HepG2 (cell line): ENCODE measurements around the gene HCLS1. TPM values are rescaled to one million over a fixed set of nuclear protein-coding genes. Genes with fewer than 3 reads are reported as not detected.

Experiments
- ATAC-seq: fragments of 200-7000 bp; cut with Tn5 transposase; 3 replicates; pipeline ENCODE4 v1.9.1; 2020; ENCODE audit warnings: mild to moderate bottlenecking, moderate library complexity
- BruUV-seq: library from RNA; stranded (reverse); fragments of 400-500 nt; replicated peaks from 2 replicates; lab custom pipeline; 2021; lab: Mats Ljungman, UMichigan
- CTCF ChIA-PET: fragments of 300-600 bp; formaldehyde crosslinking; extraction: SDS; loops from one replicate; lab custom pipeline; 2021; ENCODE audit warnings: low total read pairs, inconsistent platforms, low intra/inter-chr PET ratio; lab: Yijun Ruan, JAX
- POLR2A ChIA-PET: fragments of 350-600 bp; sonication (Branson Sonifier 250); formaldehyde crosslinking; loops from one replicate; lab custom pipeline; 2020; ENCODE audit warnings: antibody characterized with exemption, inconsistent platforms; lab: Yijun Ruan, JAX
- DNase-seq: peaks from one replicate; pipeline ENCODE4 v3.0.0-alpha.2; 2015; ENCODE audit warnings: low spot score
- FAIRE-seq: peaks from 3 replicates; lab custom pipeline; 2011; peaks lifted over from hg19 to GRCh38; lab: Jason Lieb, UNC
- H2AFZ ChIP-seq: one replicate; pipeline ENCODE4 v1.6.1; 2011; ENCODE audit warnings: low read length, inconsistent platforms
- H3K27ac ChIP-seq: fragments of 300-600 bp; 3 replicates; pipeline ENCODE4 v1.8.0; 2011; ENCODE audit warnings: mixed run types, mild to moderate bottlenecking, mixed read lengths, low read length, inconsistent platforms; ENCODE audit not compliant: insufficient read depth; ENCODE audit errors: extremely low read length
- H3K27me3 ChIP-seq, 2 experiments: fragments of 200-600 bp in 1 of 2; 2 replicates in 1 of 2; 3 replicates in 1 of 2; pipeline versions ENCODE4 v1.6.0 to v1.8.0; 2011; ENCODE audit warnings: low read length in 2 of 2, mild to moderate bottlenecking in 2 of 2, moderate library complexity in 2 of 2, inconsistent platforms in 1 of 2; ENCODE audit not compliant: insufficient read depth in 2 of 2, control insufficient read depth in 1 of 2
- H3K36me3 ChIP-seq, 2 experiments: fragments of 200-600 bp in 1 of 2; replicated peaks in 1 of 2; 2 replicates in 1 of 2; 3 replicates in 1 of 2; pipeline versions ENCODE4 v1.5.1 to v1.8.0; 2011; ENCODE audit warnings: low read length in 2 of 2, inconsistent platforms in 1 of 2; ENCODE audit not compliant: insufficient read depth in 2 of 2, control insufficient read depth in 1 of 2
- H3K4me1 ChIP-seq: 2 replicates; pipeline ENCODE4 v1.5.1; 2012; ENCODE audit warnings: low read length, inconsistent platforms; ENCODE audit not compliant: insufficient read depth
- H3K4me2 ChIP-seq: 2 replicates; pipeline ENCODE4 v1.6.0; 2011; ENCODE audit warnings: low read depth, low read length, inconsistent platforms
- H3K4me3 ChIP-seq, 3 experiments: fragments of 200-600 bp in 1 of 3; sonication (generic), shearing (Covaris generic) in 1 of 3; replicated peaks in 1 of 3; 2 replicates each; pipeline ENCODE4 v1.5.1; 2011 to 2016; ENCODE audit warnings: low read length in 3 of 3, inconsistent platforms in 2 of 3, low read depth in 2 of 3, mild to moderate bottlenecking in 2 of 3, control low read depth in 1 of 3, mixed read lengths in 1 of 3; ENCODE audit not compliant: insufficient read depth in 1 of 3
- H3K79me2 ChIP-seq: one replicate; pipeline ENCODE4 v1.6.1; 2011; ENCODE audit warnings: low read length, inconsistent platforms; ENCODE audit not compliant: insufficient read depth
- H3K9ac ChIP-seq: 2 replicates; pipeline ENCODE4 v1.6.0; 2011; ENCODE audit warnings: mild to moderate bottlenecking, low read depth, low read length, inconsistent platforms; ENCODE audit not compliant: insufficient read depth
- H3K9me3 ChIP-seq: 2 replicates; pipeline ENCODE4 v1.5.1; 2012; ENCODE audit warnings: mild to moderate bottlenecking, low read length
- H4K20me1 ChIP-seq: 2 replicates; pipeline ENCODE4 v1.6.0; 2011; ENCODE audit warnings: inconsistent platforms, mild to moderate bottlenecking, low read length, moderate library complexity; ENCODE audit not compliant: insufficient read depth
- AGO1 ChIP-seq: fragments of 200-400 bp; formaldehyde crosslinking; IDR thresholded peaks from 2 replicates; pipeline ENCODE4 v1.6.1; 2017; ENCODE audit warnings: mild to moderate bottlenecking, low read depth, low read length, moderate library complexity; ENCODE audit not compliant: poor library complexity, severe bottlenecking
- ARNTL ChIP-seq: sonication (generic); formaldehyde crosslinking; IDR thresholded peaks from 2 replicates; pipeline ENCODE4 v1.4.0; 2020; ENCODE audit warnings: mild to moderate bottlenecking, missing genetic modification reagents
- ATF7 ChIP-seq, 2 experiments: fragments of 450-650 bp in 1 of 2; sonication (generic) in 1 of 2; formaldehyde crosslinking in 1 of 2; IDR thresholded peaks; 2 replicates each; pipeline versions ENCODE4 v1.4.0 to v1.6.1; 2016 to 2020; ENCODE audit warnings: antibody characterized with exemption in 1 of 2, mild to moderate bottlenecking in 1 of 2, missing genetic modification reagents in 1 of 2
- HHEX ChIP-seq: IDR thresholded peaks from 2 replicates; pipeline ENCODE4 v1.6.1; 2016; ENCODE audit warnings: control low read depth
- HMG20A ChIP-seq: IDR thresholded peaks from 2 replicates; pipeline ENCODE4 v1.6.1; 2016; ENCODE audit warnings: borderline replicate concordance
- HNF1A ChIP-seq, 2 experiments: sonication (generic) in 1 of 2; formaldehyde crosslinking in 1 of 2; IDR thresholded peaks; 2 replicates each; pipeline versions ENCODE4 v1.4.0 to v1.6.1; 2016 to 2020; ENCODE audit warnings: borderline replicate concordance in 1 of 2, low read depth in 1 of 2, mild to moderate bottlenecking in 1 of 2, missing genetic modification reagents in 1 of 2
- PHF20 ChIP-seq: sonication (generic); formaldehyde crosslinking; IDR thresholded peaks from 2 replicates; pipeline ENCODE4 v1.5.0; 2020; ENCODE audit warnings: mild to moderate bottlenecking, missing genetic modification reagents
- REPIN1 ChIP-seq: sonication (generic); formaldehyde crosslinking; IDR thresholded peaks from 2 replicates; pipeline ENCODE4 v1.8.0; 2022; ENCODE audit warnings: missing genetic modification reagents, low read depth, mild to moderate bottlenecking, borderline replicate concordance
- SRSF9 ChIP-seq: fragments of 200-400 bp; formaldehyde crosslinking; IDR thresholded peaks from 2 replicates; pipeline ENCODE4 v1.6.1; 2018; ENCODE audit warnings: borderline replicate concordance, mild to moderate bottlenecking, low read depth, low read length; ENCODE audit not compliant: insufficient read depth, poor library complexity, severe bottlenecking
- TRIM24 ChIP-seq: sonication (generic); formaldehyde crosslinking; IDR thresholded peaks from 2 replicates; pipeline ENCODE4 v1.8.0; 2022; ENCODE audit warnings: mild to moderate bottlenecking, missing genetic modification reagents
- ZBTB42 ChIP-seq: sonication (generic); formaldehyde crosslinking; IDR thresholded peaks from 2 replicates; pipeline ENCODE4 v1.5.0; 2020; ENCODE audit warnings: mild to moderate bottlenecking, missing genetic modification reagents
- ZNF382 ChIP-seq: sonication (generic); formaldehyde crosslinking; IDR thresholded peaks from 2 replicates; pipeline ENCODE4 v1.5.0; 2020; ENCODE audit warnings: missing genetic modification reagents, mild to moderate bottlenecking, borderline replicate concordance
- WGBS: methylation state at CpG from one replicate; pipeline ENCODE4 v1.1.6; 2017; ENCODE audit warnings: low lambda C conversion rate; 5-methylcytosine and 5-hydroxymethylcytosine counted together
- in situ Hi-C: cut with HindIII; loops from 2 replicates; pipeline ENCODE4 v1.10.0; 2017; ENCODE audit warnings: low pct_unique_long_range_greater_than_20kb; ENCODE audit not compliant: extremely low pct_ligation_motif_present
- intact Hi-C: fragments of 100-400 bp; cut with micrococcal nuclease; formaldehyde crosslinking; loops from one replicate; pipeline ENCODE4 v1.10.0; 2022; ENCODE audit not compliant: unreplicated experiment
- polyA plus RNA-seq, 8 experiments: library from polyadenylated mRNA; depleted of rRNA in 3 of 8; stranded (reverse) in 7 of 8; unstranded in 1 of 8; fragments of >200 nt; fragmentation: Illumina TruSeq in 4 of 8; extraction: Trizol in 4 of 8; gene quantifications; 2 replicates each; pipeline versions ENCODE4 v1.2.1 to v1.2.3, GENCODE V29; 2011 to 2016; ENCODE audit warnings: low read depth in 4 of 8, missing spikeins in 1 of 8, mixed read lengths in 1 of 8; ENCODE audit not compliant: insufficient read depth in 1 of 8
- total RNA-seq, 5 experiments: library from RNA; depleted of rRNA; stranded (reverse); fragments of >200 nt; fragmentation: Illumina TruSeq; extraction: Trizol; gene quantifications; 2 replicates each; pipeline ENCODE4 v1.2.3, GENCODE V29; 2016; ENCODE audit warnings: low read depth in 1 of 5
- TF ChIP-seq, protein P1 (sequence below): sonication (generic); formaldehyde crosslinking; IDR thresholded peaks from 2 replicates; pipeline ENCODE4 v1.4.0; 2020; ENCODE audit warnings: missing genetic modification reagents

The HCLS1 gene
- total and polyA plus RNA-seq, 2 of the 13 experiments (the other 11 are each of a cell fraction or from before 2014, with no cell fraction given) = not detected

DNA sequence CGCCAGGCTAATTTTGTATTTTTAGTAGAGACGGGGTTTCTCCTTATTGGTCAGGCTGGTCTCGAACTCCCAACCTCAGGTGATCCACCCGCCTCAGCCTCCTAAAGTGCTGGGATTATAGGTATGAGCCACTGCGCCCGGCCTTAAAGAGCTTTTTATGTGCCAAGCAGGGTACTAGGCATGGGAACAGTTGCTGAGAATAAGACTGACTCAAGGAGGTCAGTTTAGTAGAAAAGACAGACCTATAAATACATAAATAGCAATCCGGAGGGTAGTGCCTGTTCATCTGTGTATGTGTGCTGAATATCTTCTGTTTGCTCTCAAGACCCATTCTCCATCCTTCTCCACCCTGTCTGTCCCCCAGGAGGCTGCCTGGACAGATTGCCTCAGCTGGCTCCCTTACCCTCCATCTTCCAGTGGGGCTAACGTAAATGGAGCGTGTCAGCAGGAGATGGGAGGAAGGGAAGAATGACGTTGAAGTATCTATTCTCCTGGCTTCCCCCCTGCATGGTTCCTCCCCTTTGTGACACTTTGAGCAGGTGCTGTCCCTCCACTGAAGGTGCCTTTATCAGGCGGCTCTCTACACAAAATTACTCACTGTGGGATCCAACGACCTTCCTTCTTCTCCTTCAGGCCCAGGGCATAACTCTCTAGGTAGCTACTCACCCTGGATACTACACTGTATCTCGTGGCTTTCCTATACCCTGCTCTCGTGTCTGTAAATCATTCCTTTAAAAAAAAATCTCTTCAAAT, 36.4 kb downstream of the HCLS1 start (continued):
- no peak for TF ChIP-seq ZNF382 (CRISPR knock-in tag)
- TF ChIP-seq SRSF9 = no peak

DNA sequence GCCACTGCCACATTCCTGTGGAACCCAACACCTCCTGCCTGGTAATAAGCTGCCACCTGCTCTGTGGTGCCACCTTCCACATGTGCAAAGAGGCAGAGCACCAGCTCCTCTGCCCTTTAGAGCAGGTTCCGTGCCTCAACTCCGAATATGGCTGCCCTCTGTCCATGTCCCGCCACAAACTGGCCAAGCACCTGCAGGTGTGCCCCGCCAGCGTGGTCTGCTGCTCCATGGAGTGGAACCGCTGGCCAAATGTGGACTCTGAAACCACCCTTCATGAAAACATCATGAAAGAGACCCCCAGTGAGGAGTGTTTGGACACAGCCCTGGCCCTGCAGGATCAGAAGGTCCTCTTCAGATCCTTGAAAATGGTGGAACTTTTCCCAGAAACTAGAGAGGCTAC, 39.2 kb downstream of the HCLS1 start:
- Histone ChIP-seq H3K9me3 (no peaks in the 10 kb centered on the region), H3K4me1 (no peaks in the 10 kb centered on the region), H3K9ac (no peak overlapping the region), H3K4me2 (no peak overlapping the region), H3K36me3 (no peaks in the 10 kb centered on the region), H3K27me3 (peaks cover 1 to 5% of the 10 kb centered on the region in 2 experiments; a peak in 2 of 5 replicates), H3K79me2 (no peaks in the 10 kb centered on the region), H2AFZ (no peak overlapping the region), H4K20me1 (no peaks in the 10 kb centered on the region), H3K4me3 (no peak overlapping the region), H3K27ac (no peak overlapping the region)
- TF ChIP-seq PHF20 (CRISPR knock-in tag) (no peak), HHEX (no peak), REPIN1 (CRISPR knock-in tag) (no peak), AGO1 (no peak), ARNTL (CRISPR knock-in tag) (no peak), ZBTB42 (CRISPR knock-in tag) (no peak), HNF1A (IDR thresholded peaks at IDR 0.05; ENCODE audit: low read depth) (no peak), HNF1A (CRISPR knock-in tag; IDR thresholded peaks at IDR 0.05; ENCODE audit: borderline replicate concordance) (no peak), TRIM24 (CRISPR knock-in tag) (no peak), ATF7 (IDR thresholded peaks at IDR 0.05) (no peak), ATF7 (CRISPR knock-in tag; IDR thresholded peaks at IDR 0.05) (no peak), HMG20A (CRISPR knock-in tag) (no peak)
- TF ChIP-seq, protein P1, sequence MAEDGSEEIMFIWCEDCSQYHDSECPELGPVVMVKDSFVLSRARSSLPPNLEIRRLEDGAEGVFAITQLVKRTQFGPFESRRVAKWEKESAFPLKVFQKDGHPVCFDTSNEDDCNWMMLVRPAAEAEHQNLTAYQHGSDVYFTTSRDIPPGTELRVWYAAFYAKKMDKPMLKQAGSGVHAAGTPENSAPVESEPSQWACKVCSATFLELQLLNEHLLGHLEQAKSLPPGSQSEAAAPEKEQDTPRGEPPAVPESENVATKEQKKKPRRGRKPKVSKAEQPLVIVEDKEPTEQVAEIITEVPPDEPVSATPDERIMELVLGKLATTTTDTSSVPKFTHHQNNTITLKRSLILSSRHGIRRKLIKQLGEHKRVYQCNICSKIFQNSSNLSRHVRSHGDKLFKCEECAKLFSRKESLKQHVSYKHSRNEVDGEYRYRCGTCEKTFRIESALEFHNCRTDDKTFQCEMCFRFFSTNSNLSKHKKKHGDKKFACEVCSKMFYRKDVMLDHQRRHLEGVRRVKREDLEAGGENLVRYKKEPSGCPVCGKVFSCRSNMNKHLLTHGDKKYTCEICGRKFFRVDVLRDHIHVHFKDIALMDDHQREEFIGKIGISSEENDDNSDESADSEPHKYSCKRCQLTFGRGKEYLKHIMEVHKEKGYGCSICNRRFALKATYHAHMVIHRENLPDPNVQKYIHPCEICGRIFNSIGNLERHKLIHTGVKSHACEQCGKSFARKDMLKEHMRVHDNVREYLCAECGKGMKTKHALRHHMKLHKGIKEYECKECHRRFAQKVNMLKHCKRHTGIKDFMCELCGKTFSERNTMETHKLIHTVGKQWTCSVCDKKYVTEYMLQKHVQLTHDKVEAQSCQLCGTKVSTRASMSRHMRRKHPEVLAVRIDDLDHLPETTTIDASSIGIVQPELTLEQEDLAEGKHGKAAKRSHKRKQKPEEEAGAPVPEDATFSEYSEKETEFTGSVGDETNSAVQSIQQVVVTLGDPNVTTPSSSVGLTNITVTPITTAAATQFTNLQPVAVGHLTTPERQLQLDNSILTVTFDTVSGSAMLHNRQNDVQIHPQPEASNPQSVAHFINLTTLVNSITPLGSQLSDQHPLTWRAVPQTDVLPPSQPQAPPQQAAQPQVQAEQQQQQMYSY (CRISPR knock-in tag) = no peak
- DNase-seq (no peak), ATAC-seq (no peak), FAIRE-seq (no peak)
- intact Hi-C loops (no loop called here), in situ Hi-C loops (no loop called here)
- no TSS peak for BruUV-seq
- ChIA-PET POLR2A (no interaction called here), CTCF (no interaction called here)
- WGBS = 0% methylated on average over 1 of the region's 6 CpGs
